ENCODE results near the gene DEAF1. TPM values are rescaled to one million over a fixed set of nuclear protein-coding genes. Genes with fewer than 3 reads are reported as not detected.

DEAF1 gene
- polyA plus RNA-seq, 2 donors = 20.3 to 42.4 TPM

- H3K4me1 ChIP-seq (ENCODE audit: control insufficient read depth in 2 of 2, insufficient read depth in 2 of 2, low read length in 1 of 2) = peaks cover 2 to 5% of the 10 kb centered on the region in 2 donors
- H3K36me3 ChIP-seq (ENCODE audit: control insufficient read depth in 2 of 2, insufficient read depth in 2 of 2, low read length in 1 of 2) = peaks cover 0 to 3% of the 10 kb centered on the region in 2 donors
- WGBS, 2 donors = 89 to 92% methylated on average over 5 of the region's 5 CpGs
- H3K4me3 ChIP-seq (ENCODE audit: low read depth in 1 of 2, low read length in 2 of 2) = no peak overlapping the region
- H3K27ac ChIP-seq (ENCODE audit: low read depth in 2 of 2, low read length in 1 of 2) = no peak overlapping the region
- no peaks in the 10 kb centered on the region for H3K9me3 ChIP-seq (ENCODE audit: control insufficient read depth in 2 of 2, insufficient read depth in 1 of 2, low read depth in 1 of 2, low read length in 1 of 2)
- H3K27me3 ChIP-seq (ENCODE audit: control insufficient read depth in 1 of 2, insufficient read depth in 2 of 2, low read length in 2 of 2) = no peaks in the 10 kb centered on the region
Observed at GRCh38 chr11:630871-631270, 64.2 kb downstream of the DEAF1 start.

- peaks cover 0 to 3% of the 10 kb centered on the region in 2 donors for H3K36me3 ChIP-seq (ENCODE audit: control insufficient read depth in 2 of 2, insufficient read depth in 2 of 2, low read length in 1 of 2)
- no peak overlapping the region for H3K4me3 ChIP-seq (ENCODE audit: low read depth in 1 of 2, low read length in 2 of 2)
- no peak overlapping the region for H3K27ac ChIP-seq (ENCODE audit: low read depth in 2 of 2, low read length in 1 of 2)
- WGBS, 2 donors = 57 to 58% methylated on average over 10 of the region's 10 CpGs
- H3K4me1 ChIP-seq (ENCODE audit: control insufficient read depth in 2 of 2, insufficient read depth in 2 of 2, low read length in 1 of 2) = peaks cover 4 to 5% of the 10 kb centered on the region in 2 donors
- no peaks in the 10 kb centered on the region for H3K9me3 ChIP-seq (ENCODE audit: control insufficient read depth in 2 of 2, insufficient read depth in 1 of 2, low read depth in 1 of 2, low read length in 1 of 2)
- H3K27me3 ChIP-seq (ENCODE audit: control insufficient read depth in 1 of 2, insufficient read depth in 2 of 2, low read length in 2 of 2) = no peaks in the 10 kb centered on the region
Observed at GRCh38 chr11:629237-629583, 65.8 kb downstream of the DEAF1 start.

- WGBS, 2 donors = 93 to 94% methylated on average over 31 of the region's 31 CpGs
- H3K27ac ChIP-seq (ENCODE audit: low read depth in 2 of 2, low read length in 1 of 2) = no peak overlapping the region
Observed at GRCh38 chr11:628056-628455, 67.0 kb downstream of the DEAF1 start.

GRCh38 chr11:627308-627576 is 67.8 kb downstream of the DEAF1 start:
- peaks cover 0 to 3% of the 10 kb centered on the region in 2 donors for H3K36me3 ChIP-seq (ENCODE audit: control insufficient read depth in 2 of 2, insufficient read depth in 2 of 2, low read length in 1 of 2)
- H3K9me3 ChIP-seq (ENCODE audit: control insufficient read depth in 2 of 2, insufficient read depth in 1 of 2, low read depth in 1 of 2, low read length in 1 of 2) = no peaks in the 10 kb centered on the region
- no peak overlapping the region for H3K4me3 ChIP-seq (ENCODE audit: low read depth in 1 of 2, low read length in 2 of 2)
- WGBS, 2 donors = 22 to 24% methylated on average over 12 to 28 of the region's 28 CpGs
- peaks cover 5 to 6% of the 10 kb centered on the region in 2 donors for H3K4me1 ChIP-seq (ENCODE audit: control insufficient read depth in 2 of 2, insufficient read depth in 2 of 2, low read length in 1 of 2)
- H3K27ac ChIP-seq (ENCODE audit: low read depth in 2 of 2, low read length in 1 of 2) = no peak overlapping the region
- no peaks in the 10 kb centered on the region for H3K27me3 ChIP-seq (ENCODE audit: control insufficient read depth in 1 of 2, insufficient read depth in 2 of 2, low read length in 2 of 2)

More at GRCh38 chr11:628056-628455, 67.0 kb downstream of the DEAF1 start:
- Histone ChIP-seq H3K27me3 (ENCODE audit: control insufficient read depth in 1 of 2, insufficient read depth in 2 of 2, low read length in 2 of 2) (no peaks in the 10 kb centered on the region), H3K36me3 (ENCODE audit: control insufficient read depth in 2 of 2, insufficient read depth in 2 of 2, low read length in 1 of 2) (peaks cover 0 to 3% of the 10 kb centered on the region in 2 donors), H3K4me1 (ENCODE audit: control insufficient read depth in 2 of 2, insufficient read depth in 2 of 2, low read length in 1 of 2) (peaks cover 5 to 6% of the 10 kb centered on the region in 2 donors), H3K4me3 (ENCODE audit: low read depth in 1 of 2, low read length in 2 of 2) (no peak overlapping the region), H3K9me3 (ENCODE audit: control insufficient read depth in 2 of 2, insufficient read depth in 1 of 2, low read depth in 1 of 2, low read length in 1 of 2) (no peaks in the 10 kb centered on the region)

GRCh38 chr11:626475-627307 is 68.3 kb downstream of the DEAF1 start, which contains the start of gene SCT:
Gene SCT, minus strand, starts transcription at chr11:627181. Its CDS starts 38 bp downstream, at chr11:627143.
- Histone ChIP-seq H3K9me3 (ENCODE audit: control insufficient read depth in 2 of 2, insufficient read depth in 1 of 2, low read depth in 1 of 2, low read length in 1 of 2) (no peaks in the 10 kb centered on the region), H3K4me3 (ENCODE audit: low read depth in 1 of 2, low read length in 2 of 2) (no peak within 1 kb of the TSS), H3K27ac (ENCODE audit: low read depth in 2 of 2, low read length in 1 of 2) (no peak within 1 kb of the TSS), H3K36me3 (ENCODE audit: control insufficient read depth in 2 of 2, insufficient read depth in 2 of 2, low read length in 1 of 2) (peaks cover 0 to 3% of the 10 kb centered on the region in 2 donors), H3K27me3 (ENCODE audit: control insufficient read depth in 1 of 2, insufficient read depth in 2 of 2, low read length in 2 of 2) (no peaks in the 10 kb centered on the region), H3K4me1 (ENCODE audit: control insufficient read depth in 2 of 2, insufficient read depth in 2 of 2, low read length in 1 of 2) (peaks cover 5 to 6% of the 10 kb centered on the region in 2 donors)
- WGBS, 2 donors = 12 to 18% methylated on average over 47 to 72 of the region's 72 CpGs

GRCh38 chr11:625636-626268 is 69.3 kb downstream of the DEAF1 start:
- Histone ChIP-seq H3K4me3 (ENCODE audit: low read depth in 1 of 2, low read length in 2 of 2) (no peak overlapping the region), H3K36me3 (ENCODE audit: control insufficient read depth in 2 of 2, insufficient read depth in 2 of 2, low read length in 1 of 2) (peaks cover 0 to 3% of the 10 kb centered on the region in 2 donors), H3K27me3 (ENCODE audit: control insufficient read depth in 1 of 2, insufficient read depth in 2 of 2, low read length in 2 of 2) (no peaks in the 10 kb centered on the region), H3K9me3 (ENCODE audit: control insufficient read depth in 2 of 2, insufficient read depth in 1 of 2, low read depth in 1 of 2, low read length in 1 of 2) (no peaks in the 10 kb centered on the region), H3K27ac (ENCODE audit: low read depth in 2 of 2, low read length in 1 of 2) (no peak overlapping the region), H3K4me1 (ENCODE audit: control insufficient read depth in 2 of 2, insufficient read depth in 2 of 2, low read length in 1 of 2) (peaks cover 5 to 6% of the 10 kb centered on the region in 2 donors)
- WGBS, 2 donors = 75 to 80% methylated on average over 20 to 22 of the region's 22 CpGs

- H3K27ac ChIP-seq (ENCODE audit: low read depth in 2 of 2, low read length in 1 of 2) = no peak within 1 kb of the TSS
- no peak within 1 kb of the TSS for H3K4me3 ChIP-seq (ENCODE audit: low read depth in 1 of 2, low read length in 2 of 2)
- WGBS, 2 donors = 67 to 75% methylated on average over 33 of the region's 33 CpGs
Observed at GRCh38 chr11:624705-625635, 70.1 kb downstream of the DEAF1 start, which contains the start of gene CDHR5. Gene CDHR5, minus strand, starts transcription at chr11:624955. Its CDS starts 53 bp downstream, at chr11:624902.

GRCh38 chr11:623999-624704 is 70.9 kb downstream of the DEAF1 start:
- Histone ChIP-seq H3K27ac (ENCODE audit: low read depth in 2 of 2, low read length in 1 of 2) (no peak overlapping the region), H3K36me3 (ENCODE audit: control insufficient read depth in 2 of 2, insufficient read depth in 2 of 2, low read length in 1 of 2) (peaks cover 0 to 6% of the 10 kb centered on the region in 2 donors), H3K9me3 (ENCODE audit: control insufficient read depth in 2 of 2, insufficient read depth in 1 of 2, low read depth in 1 of 2, low read length in 1 of 2) (no peaks in the 10 kb centered on the region), H3K4me1 (ENCODE audit: control insufficient read depth in 2 of 2, insufficient read depth in 2 of 2, low read length in 1 of 2) (peaks cover 5 to 8% of the 10 kb centered on the region in 2 donors), H3K27me3 (ENCODE audit: control insufficient read depth in 1 of 2, insufficient read depth in 2 of 2, low read length in 2 of 2) (no peaks in the 10 kb centered on the region), H3K4me3 (ENCODE audit: low read depth in 1 of 2, low read length in 2 of 2) (no peak overlapping the region)
- 75 to 76% methylated on average over 25 of the region's 25 CpGs for WGBS, 2 donors

More at GRCh38 chr11:624705-625635, 70.1 kb downstream of the DEAF1 start, which contains the start of gene CDHR5:
- H3K4me1 ChIP-seq (ENCODE audit: control insufficient read depth in 2 of 2, insufficient read depth in 2 of 2, low read length in 1 of 2) = peaks cover 5 to 8% of the 10 kb centered on the region in 2 donors
- no peaks in the 10 kb centered on the region for H3K27me3 ChIP-seq (ENCODE audit: control insufficient read depth in 1 of 2, insufficient read depth in 2 of 2, low read length in 2 of 2)
- H3K36me3 ChIP-seq (ENCODE audit: control insufficient read depth in 2 of 2, insufficient read depth in 2 of 2, low read length in 1 of 2) = peaks cover 0 to 3% of the 10 kb centered on the region in 2 donors
- H3K9me3 ChIP-seq (ENCODE audit: control insufficient read depth in 2 of 2, insufficient read depth in 1 of 2, low read depth in 1 of 2, low read length in 1 of 2) = no peaks in the 10 kb centered on the region
